IPS-18c (cell line): ENCODE data around the gene S100A4.
"Not testable (repeated sequence)": the region's sequence is repeated elsewhere in the genome, so short reads cannot be mapped to it uniquely, and the experiment has no call there.

ENCODE experiments used
- H3K4me3 ChIP-seq: 2 replicates; pipeline ENCODE4 v1.7.0; 2013; ENCODE audit warnings: low read depth, mild to moderate bottlenecking, low read length, moderate library complexity; ENCODE audit not compliant: insufficient read depth
- H3K9me3 ChIP-seq: one replicate; pipeline ENCODE4 v1.6.1; 2013; ENCODE audit warnings: mild to moderate bottlenecking, low read length, moderate library complexity; ENCODE audit not compliant: control insufficient read depth, insufficient read depth

The S100A4 gene

GRCh38 chr1:153527683-153528040 lies 17.9 kb downstream of the S100A4 start:
- no peak overlapping the region for H3K4me3 ChIP-seq
- H3K9me3 ChIP-seq, result no peaks in the 10 kb centered on the region

GRCh38 chr1:153527023-153527682 lies 18.5 kb downstream of the S100A4 start:
- Histone ChIP-seq H3K4me3 (no peak overlapping the region), H3K9me3 (no peaks in the 10 kb centered on the region)

GRCh38 chr1:153526132-153526543 lies 19.5 kb downstream of the S100A4 start:
- no peaks in the 10 kb centered on the region for H3K9me3 ChIP-seq

GRCh38 chr1:153525088-153525728 lies 20.4 kb downstream of the S100A4 start:
- Histone ChIP-seq H3K9me3 (no peaks in the 10 kb centered on the region), H3K4me3 (no peak overlapping the region)

More at GRCh38 chr1:153526132-153526543, 19.5 kb downstream of the S100A4 start:
- no peak overlapping the region for H3K4me3 ChIP-seq

GRCh38 chr1:153522353-153523048 lies 23.1 kb downstream of the S100A4 start:
- not testable (repeated sequence) for H3K9me3 ChIP-seq

GRCh38 chr1:153521808-153522207 lies 23.8 kb downstream of the S100A4 start:
- H3K4me3 ChIP-seq, result not testable (repeated sequence)

More at GRCh38 chr1:153522353-153523048, 23.1 kb downstream of the S100A4 start:
- H3K4me3 ChIP-seq, result not testable (repeated sequence)

GRCh38 chr1:153520818-153521476 lies 24.7 kb downstream of the S100A4 start:
- no peak overlapping the region for H3K4me3 ChIP-seq
- H3K9me3 ChIP-seq, result no peaks in the 10 kb centered on the region

More at GRCh38 chr1:153521808-153522207, 23.8 kb downstream of the S100A4 start:
- H3K9me3 ChIP-seq, result not testable (repeated sequence)

- H3K4me3 ChIP-seq, H3K9me3 ChIP-seq: not testable (repeated sequence)
Measured at GRCh38 chr1:153520137-153520691, 25.4 kb downstream of the S100A4 start.

- no peak overlapping the region for H3K4me3 ChIP-seq
Measured at GRCh38 chr1:153519242-153519641, 26.4 kb downstream of the S100A4 start.

GRCh38 chr1:153515504-153516394 lies 29.9 kb downstream of the S100A4 start:
- H3K9me3 ChIP-seq, result no peaks in the 10 kb centered on the region
- no peak overlapping the region for H3K4me3 ChIP-seq

More at GRCh38 chr1:153519242-153519641, 26.4 kb downstream of the S100A4 start:
- no peaks in the 10 kb centered on the region for H3K9me3 ChIP-seq

GRCh38 chr1:153513666-153514065 lies 31.9 kb downstream of the S100A4 start:
- no peaks in the 10 kb centered on the region for H3K9me3 ChIP-seq

GRCh38 chr1:153513023-153513422 lies 32.6 kb downstream of the S100A4 start:
- Histone ChIP-seq H3K4me3 (no peak overlapping the region), H3K9me3 (no peaks in the 10 kb centered on the region)

More at GRCh38 chr1:153513666-153514065, 31.9 kb downstream of the S100A4 start:
- no peak overlapping the region for H3K4me3 ChIP-seq

GRCh38 chr1:153510984-153511410 lies 34.6 kb downstream of the S100A4 start:
- Histone ChIP-seq H3K9me3 (no peaks in the 10 kb centered on the region), H3K4me3 (no peak overlapping the region)

GRCh38 chr1:153509729-153510354 lies 35.8 kb downstream of the S100A4 start:
- no peaks in the 10 kb centered on the region for H3K9me3 ChIP-seq
- H3K4me3 ChIP-seq, result no peak overlapping the region

GRCh38 chr1:153509036-153509435 lies 36.6 kb downstream of the S100A4 start:
- Histone ChIP-seq H3K9me3 (no peaks in the 10 kb centered on the region), H3K4me3 (no peak overlapping the region)
